ENCODE results near the gene POLR2E. TPM values are rescaled to one million over a fixed set of nuclear protein-coding genes. Genes with fewer than 3 reads are reported as not detected.

Gene POLR2E
- total RNA-seq, 1 donor from 2014 or later = 267 TPM

GRCh38 chr19:1139126-1139525, 44.0 kb upstream of the POLR2E start:
- no peak for TF ChIP-seq CTCF (IDR thresholded peaks at IDR 0.05; ENCODE audit: insufficient read depth, low read length, poor library complexity, severe bottlenecking)
- H3K27me3 ChIP-seq (ENCODE audit: control insufficient read depth, insufficient read depth, low read length) = no peaks in the 10 kb centered on the region
- no peak for DNase-seq (ENCODE audit: low read depth)
- H3K4me3 ChIP-seq (ENCODE audit: low read depth, low read length) = no peak overlapping the region
- H3K36me3 ChIP-seq (ENCODE audit: control insufficient read depth, insufficient read depth, low read length) = peaks cover 3% of the 10 kb centered on the region

- H3K27me3 ChIP-seq (ENCODE audit: control insufficient read depth, insufficient read depth, low read length) = no peaks in the 10 kb centered on the region
- no peak overlapping the region for H3K4me3 ChIP-seq (ENCODE audit: low read depth, low read length)
- H3K36me3 ChIP-seq (ENCODE audit: control insufficient read depth, insufficient read depth, low read length) = peaks cover 3% of the 10 kb centered on the region
- no peak for DNase-seq (ENCODE audit: low read depth)
- TF ChIP-seq CTCF (IDR thresholded peaks at IDR 0.05; ENCODE audit: insufficient read depth, low read length, poor library complexity, severe bottlenecking) = no peak
Observed at GRCh38 chr19:1138121-1138520, 42.9 kb upstream of the POLR2E start.

GRCh38 chr19:1136621-1137317, 41.6 kb upstream of the POLR2E start:
- no peak for TF ChIP-seq CTCF (IDR thresholded peaks at IDR 0.05; ENCODE audit: insufficient read depth, low read length, poor library complexity, severe bottlenecking)
- peaks cover 3% of the 10 kb centered on the region for H3K36me3 ChIP-seq (ENCODE audit: control insufficient read depth, insufficient read depth, low read length)
- no peaks in the 10 kb centered on the region for H3K27me3 ChIP-seq (ENCODE audit: control insufficient read depth, insufficient read depth, low read length)
- no peak for DNase-seq (ENCODE audit: low read depth)
- no peak overlapping the region for H3K4me3 ChIP-seq (ENCODE audit: low read depth, low read length)

- DNase-seq (ENCODE audit: low read depth) = no peak
- Histone ChIP-seq H3K4me3 (ENCODE audit: low read depth, low read length) (no peak overlapping the region), H3K27me3 (ENCODE audit: control insufficient read depth, insufficient read depth, low read length) (no peaks in the 10 kb centered on the region), H3K36me3 (ENCODE audit: control insufficient read depth, insufficient read depth, low read length) (peaks cover 3% of the 10 kb centered on the region)
- TF ChIP-seq CTCF (IDR thresholded peaks at IDR 0.05; ENCODE audit: insufficient read depth, low read length, poor library complexity, severe bottlenecking) = no peak
Observed at GRCh38 chr19:1136201-1136600, 41.0 kb upstream of the POLR2E start.

GRCh38 chr19:1135454-1135853, 40.3 kb upstream of the POLR2E start:
- no peak for DNase-seq (ENCODE audit: low read depth)
- H3K4me3 ChIP-seq (ENCODE audit: low read depth, low read length) = no peak overlapping the region
- H3K27me3 ChIP-seq (ENCODE audit: control insufficient read depth, insufficient read depth, low read length) = no peaks in the 10 kb centered on the region
- H3K36me3 ChIP-seq (ENCODE audit: control insufficient read depth, insufficient read depth, low read length) = peaks cover 2% of the 10 kb centered on the region
- TF ChIP-seq CTCF (IDR thresholded peaks at IDR 0.05; ENCODE audit: insufficient read depth, low read length, poor library complexity, severe bottlenecking) = no peak

- Histone ChIP-seq H3K36me3 (ENCODE audit: control insufficient read depth, insufficient read depth, low read length) (peaks cover 2% of the 10 kb centered on the region), H3K4me3 (ENCODE audit: low read depth, low read length) (no peak overlapping the region), H3K27me3 (ENCODE audit: control insufficient read depth, insufficient read depth, low read length) (no peaks in the 10 kb centered on the region)
- no peak for DNase-seq (ENCODE audit: low read depth)
- no peak for TF ChIP-seq CTCF (IDR thresholded peaks at IDR 0.05; ENCODE audit: insufficient read depth, low read length, poor library complexity, severe bottlenecking)
Observed at GRCh38 chr19:1134431-1134830, 39.3 kb upstream of the POLR2E start.
